HUDEP-2 (cell line): Measurements from ENCODE around the gene AP1M2.
A peak's percentile ranks its signal among the peaks of the same experiment; 100 is the strongest.
"Not testable (repeated sequence)": the region's sequence is repeated elsewhere in the genome, so short reads cannot be mapped to it uniquely, and the experiment has no call there.

Experiments used
- DNase-seq, 76 experiments: peaks; one replicate each; lab custom pipeline; 2025; ENCODE audit not compliant: unreplicated experiment in 76 of 76; lab: John Stamatoyannopoulos, UW

Gene AP1M2

DNA sequence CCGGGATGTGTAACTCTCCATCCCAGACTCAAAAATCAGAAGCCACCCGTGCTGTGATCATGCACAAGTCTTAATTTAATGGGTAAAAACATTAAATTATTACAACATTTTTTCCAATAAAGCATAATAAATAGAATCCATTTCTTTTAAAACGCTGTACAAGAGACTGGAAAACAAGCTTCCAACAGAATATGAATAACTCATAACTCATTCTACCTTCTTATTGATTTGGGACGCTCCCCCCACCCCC lies 20.8 kb downstream of the AP1M2 start:
- DNase-seq = no peak

DNA sequence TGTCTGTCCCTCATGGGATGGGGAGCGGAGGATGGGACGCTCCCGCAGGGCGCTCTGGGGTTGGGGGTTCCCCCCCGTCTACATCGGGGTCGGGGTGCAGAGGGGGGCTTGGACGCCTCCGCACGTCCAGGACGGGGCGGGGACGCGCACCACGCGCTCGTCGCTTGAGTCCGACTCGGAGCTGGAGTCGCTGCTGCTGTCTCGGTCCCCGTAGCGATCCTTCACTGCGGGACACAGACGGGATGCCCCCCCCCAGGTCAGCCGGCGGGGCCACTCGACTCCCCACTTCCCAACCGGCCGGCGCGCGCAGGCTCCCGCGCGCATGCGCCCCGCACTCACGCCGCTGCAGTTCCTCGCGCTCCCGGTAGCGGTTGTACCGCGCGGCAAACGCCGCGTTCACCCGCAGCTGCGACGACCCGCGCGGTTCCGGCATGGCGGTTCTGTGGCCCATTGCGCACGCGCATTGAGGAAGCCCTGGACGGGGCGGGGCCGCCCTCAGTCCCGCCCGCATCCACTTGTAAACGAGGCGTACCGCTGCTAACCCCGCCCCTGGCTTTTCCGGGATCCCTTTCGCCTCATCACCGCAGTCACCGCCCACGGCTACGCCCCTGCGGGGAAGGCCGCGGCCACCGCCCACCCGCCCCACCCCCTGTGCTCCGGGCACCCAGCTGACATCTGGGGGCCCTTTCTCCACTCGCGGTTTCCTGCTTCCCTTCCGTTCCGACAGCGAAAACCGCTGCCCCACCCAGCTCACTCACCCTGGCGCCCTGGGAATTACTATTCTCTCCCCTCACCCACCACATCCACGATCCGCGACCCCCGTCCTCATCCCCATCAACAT lies 21.3 kb downstream of the AP1M2 start, which contains the start of gene KRI1:
Gene KRI1 (minus strand): TSS at position 444 of the 841 bp plus-strand sequence. CDS start 11 bp downstream, at position 433.
- peak in 75 of 76 experiments; percentile 72 to 100 (median 99) for DNase-seq

GRCh38 chr19:10565028-10565566 lies 22.0 kb downstream of the AP1M2 start:
- peak in 63 of 76 experiments; percentile 10 to 77 (median 56) for DNase-seq

DNA sequence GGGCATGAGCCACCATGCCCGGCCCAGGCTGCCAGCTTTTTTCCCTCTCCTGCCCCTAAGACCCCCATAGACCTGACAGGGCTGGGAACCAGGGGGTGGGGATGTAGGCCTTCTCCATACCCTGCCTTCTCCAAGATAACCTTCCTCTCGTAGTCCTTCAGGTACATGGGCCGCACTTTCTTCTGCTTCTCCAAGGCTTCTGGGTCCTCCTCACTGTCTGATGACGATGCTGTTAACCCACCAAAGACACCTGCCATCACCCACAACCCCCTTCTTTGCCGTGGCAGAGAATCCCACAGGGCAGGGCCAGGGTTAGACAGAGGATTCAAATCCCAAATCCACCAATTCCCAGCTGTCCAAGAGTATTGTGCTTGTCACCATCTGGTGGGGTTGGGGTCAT lies 24.5 kb downstream of the AP1M2 start:
- DNase-seq = no peak

DNA sequence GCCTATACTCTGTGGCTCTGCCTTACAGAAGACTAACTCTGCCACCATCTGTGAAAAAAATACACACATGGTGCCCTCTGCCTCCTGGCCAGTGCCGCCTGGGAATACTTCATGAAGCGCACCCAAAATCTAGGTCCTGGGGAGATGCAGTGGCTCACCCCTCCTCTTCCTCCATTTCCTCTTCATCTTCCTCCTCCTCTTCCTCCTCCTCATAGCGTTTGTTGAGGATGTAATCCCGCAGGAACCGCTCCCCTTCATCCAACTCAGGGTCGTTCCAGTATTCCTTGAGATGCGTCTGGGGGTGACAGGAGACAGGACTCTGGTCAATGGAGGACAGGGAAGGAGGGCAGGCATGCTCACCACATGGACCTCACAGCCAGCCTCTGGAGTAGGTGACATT lies 27.0 kb downstream of the AP1M2 start:
- no peak for DNase-seq

- no peak for DNase-seq
These were observed 29.4 kb downstream of the AP1M2 start for GRCh38 chr19:10557603-10558197.

DNA sequence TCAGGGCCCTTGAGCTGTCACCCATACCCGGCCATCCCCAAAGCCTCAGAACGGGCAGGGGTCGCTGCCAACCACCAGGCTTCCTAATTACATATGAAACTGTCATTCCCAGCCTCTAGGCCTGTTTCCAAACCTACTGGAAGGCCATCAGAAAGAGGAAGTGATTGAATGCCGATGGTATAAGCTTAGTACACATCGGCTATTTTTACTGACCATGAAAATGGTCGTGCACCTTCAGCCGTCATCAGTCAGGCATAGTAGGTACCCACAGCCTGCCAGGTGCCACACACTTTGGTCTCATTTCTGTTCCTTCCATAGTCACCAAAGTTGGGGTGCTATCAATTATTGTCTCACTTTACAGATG lies 31.5 kb downstream of the AP1M2 start:
- DNase-seq = no peak

- DNase-seq = peak in 1 of 76 experiments; percentile 17
These were observed 32.1 kb downstream of the AP1M2 start for GRCh38 chr19:10554760-10555609.

GRCh38 chr19:10553943-10554381 lies 33.1 kb downstream of the AP1M2 start:
- DNase-seq = no peak

DNA sequence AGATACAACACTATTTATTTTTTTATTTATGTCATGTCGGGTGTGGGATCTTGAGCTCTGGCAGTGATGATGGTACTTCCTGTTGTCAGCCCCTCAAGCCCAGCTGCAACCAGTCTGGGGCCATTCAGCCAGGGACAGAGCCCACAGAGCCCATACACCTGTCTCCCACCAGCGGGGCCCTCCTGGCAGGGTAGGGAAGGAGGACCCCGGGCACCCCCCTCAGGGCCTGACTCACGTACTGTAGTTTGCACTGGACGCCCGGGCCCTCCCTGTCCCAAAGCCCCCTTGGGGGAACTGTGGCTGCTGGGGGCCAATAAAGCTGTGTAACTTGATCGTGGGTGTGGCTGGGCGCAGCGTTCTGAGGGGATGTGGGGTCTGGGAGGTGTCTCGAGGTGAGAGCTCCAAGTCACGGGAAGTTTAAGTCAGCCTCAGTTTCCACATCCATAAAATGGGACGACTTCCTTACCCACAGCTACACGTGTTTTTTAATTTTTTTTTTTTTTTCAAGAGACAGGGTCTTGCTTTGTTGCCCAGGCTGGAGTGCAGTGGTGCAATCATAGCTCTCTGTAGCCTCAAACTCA lies 33.9 kb downstream of the AP1M2 start:
- DNase-seq = no peak

- peak in 31 of 76 experiments; percentile 11 to 65 (median 31) for DNase-seq
These were observed 34.5 kb downstream of the AP1M2 start for GRCh38 chr19:10552510-10553053.

- DNase-seq = peak in 62 of 76 experiments; percentile 22 to 77 (median 52)
These were observed 35.3 kb downstream of the AP1M2 start for GRCh38 chr19:10551698-10552301.

DNA sequence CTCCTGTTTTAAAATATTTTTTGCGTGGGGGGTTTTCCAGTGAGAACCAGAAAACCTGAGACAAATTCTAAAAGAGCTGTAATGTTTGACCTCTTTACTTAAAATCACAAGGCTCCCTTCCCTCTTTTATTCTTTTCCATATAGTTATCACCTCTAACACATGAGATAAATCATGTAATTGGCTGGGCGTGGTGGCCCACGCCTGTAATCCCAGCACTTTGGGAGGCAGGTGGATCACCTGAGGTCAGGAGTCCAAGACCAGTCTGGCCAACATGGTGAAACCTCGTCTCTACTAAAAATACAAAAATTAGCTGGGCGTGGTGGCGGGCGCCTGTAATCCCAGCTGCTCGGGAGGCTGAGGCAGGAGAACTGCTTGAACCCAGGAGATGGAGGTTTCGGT lies 36.1 kb downstream of the AP1M2 start:
- DNase-seq = not testable (repeated sequence)

- DNase-seq = no peak
These were observed 36.8 kb downstream of the AP1M2 start for GRCh38 chr19:10550336-10550735.

DNA sequence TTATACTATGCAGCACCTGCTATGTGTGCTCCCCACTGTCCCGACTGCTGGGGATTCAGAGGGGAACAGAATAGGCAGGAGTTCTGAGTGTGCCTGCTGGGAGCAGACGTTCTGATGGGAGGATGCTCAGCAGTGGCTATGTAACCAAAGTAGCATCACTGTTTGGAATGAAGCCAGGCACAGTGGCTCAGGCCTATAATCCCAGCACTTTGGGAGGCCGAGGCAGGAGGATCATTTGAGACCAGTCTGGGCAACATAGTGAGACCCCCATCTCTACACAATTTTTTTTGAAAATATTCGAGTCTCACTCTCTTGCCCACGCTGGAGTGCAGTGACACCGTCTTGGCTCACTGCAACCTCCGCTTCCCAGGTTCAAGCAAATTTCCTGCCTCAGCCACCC lies 37.4 kb downstream of the AP1M2 start:
- no peak for DNase-seq

DNA sequence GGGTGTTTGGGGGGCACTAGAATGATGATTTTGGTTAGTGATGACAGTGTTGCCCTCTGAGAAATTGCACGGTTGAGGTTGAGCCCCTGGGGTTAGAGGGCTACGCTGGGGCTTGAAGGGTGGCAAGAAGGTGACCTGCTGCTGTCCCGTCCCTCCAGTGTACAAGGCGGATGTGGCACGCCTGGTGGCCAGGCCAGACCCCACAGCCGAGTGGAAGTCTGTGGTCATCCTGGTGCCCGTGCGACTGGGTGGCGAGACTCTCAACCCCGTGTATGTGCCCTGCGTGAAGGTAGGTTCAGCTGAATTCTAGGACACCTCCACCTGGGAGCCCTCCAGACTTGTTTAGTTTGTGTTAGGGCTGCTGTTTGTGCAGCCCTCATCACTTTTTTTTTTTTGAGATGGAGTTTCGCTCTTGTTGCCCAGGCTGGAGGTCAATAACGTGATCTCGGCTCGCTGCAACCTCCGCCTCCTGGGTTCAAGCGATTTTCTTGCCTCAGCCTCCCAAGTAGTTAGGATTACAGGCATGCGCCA lies 38.3 kb downstream of the AP1M2 start:
- no peak for DNase-seq

GRCh38 chr19:10546817-10547216 lies 40.3 kb downstream of the AP1M2 start:
- no peak for DNase-seq

DNA sequence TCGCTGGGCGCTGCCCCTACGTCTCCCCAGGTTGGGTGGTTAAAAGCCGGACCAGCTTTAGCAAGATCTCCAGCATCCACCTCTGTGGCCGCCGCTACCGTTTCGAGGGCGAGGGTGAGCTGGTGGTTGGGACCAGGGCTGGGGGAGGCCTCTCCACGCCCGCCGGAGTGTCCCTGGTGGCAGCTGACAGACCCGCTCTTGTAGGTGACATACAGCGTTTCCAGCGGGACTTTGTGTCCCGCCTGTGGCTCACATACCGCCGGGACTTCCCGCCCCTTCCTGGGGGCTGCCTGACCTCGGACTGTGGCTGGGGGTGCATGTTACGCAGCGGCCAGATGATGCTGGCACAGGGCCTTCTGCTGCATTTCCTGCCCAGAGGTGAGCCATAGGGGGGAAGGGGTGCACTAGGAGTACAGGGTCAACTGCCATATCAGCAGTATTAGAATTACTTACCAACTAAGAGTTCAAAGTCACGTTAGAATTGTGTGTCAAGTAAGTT lies 42.3 kb downstream of the AP1M2 start:
- DNase-seq = no peak

GRCh38 chr19:10544242-10544752 lies 42.8 kb downstream of the AP1M2 start:
- DNase-seq = peak in 42 of 76 experiments; percentile 13 to 69 (median 35)
